IMR-90 (cell line): ENCODE data around the gene DIP2B.

Experiments
- BHLHE40 ChIP-seq: fragments of 150-350 bp; IDR thresholded peaks from 2 replicates; pipeline ENCODE4 v1.6.1; 2016; ENCODE audit warnings: mild to moderate bottlenecking, low read depth, low read length
- CEBPB ChIP-seq: IDR thresholded peaks from 2 replicates; pipeline ENCODE4 v1.6.1; 2012; ENCODE audit warnings: low read depth, low read length, improper control_type of control experiment
- CTCF ChIP-seq: conservative IDR thresholded peaks from 2 replicates; pipeline ENCODE4 v1.5.1; 2012; ENCODE audit warnings: mild to moderate bottlenecking, low read depth, low read length, improper control_type of control experiment
- MAFK ChIP-seq: IDR thresholded peaks from 2 replicates; pipeline ENCODE4 v1.6.1; 2012; ENCODE audit warnings: low read depth, low read length, improper control_type of control experiment
- MAZ ChIP-seq: IDR thresholded peaks from 2 replicates; pipeline ENCODE4 v1.6.1; 2012; ENCODE audit warnings: low read depth, mild to moderate bottlenecking, low read length, improper control_type of control experiment, moderate library complexity, borderline replicate concordance
- MXI1 ChIP-seq: IDR thresholded peaks from 2 replicates; pipeline ENCODE4 v1.6.1; 2012; ENCODE audit warnings: low read depth, mild to moderate bottlenecking, low read length, moderate library complexity, borderline replicate concordance
- POLR2A ChIP-seq: IDR thresholded peaks from 2 replicates; pipeline ENCODE4 v1.6.1; 2012; ENCODE audit warnings: mild to moderate bottlenecking, low read depth, low read length
- RAD21 ChIP-seq: IDR thresholded peaks from 2 replicates; pipeline ENCODE4 v1.6.1; 2012; ENCODE audit warnings: low read length, improper control_type of control experiment
- RCOR1 ChIP-seq: IDR thresholded peaks from 2 replicates; pipeline ENCODE4 v1.6.1; 2012; ENCODE audit warnings: mild to moderate bottlenecking, low read length, improper control_type of control experiment; ENCODE audit not compliant: insufficient replicate concordance
- RFX5 ChIP-seq: IDR thresholded peaks from 2 replicates; pipeline ENCODE4 v1.8.0; 2012; ENCODE audit warnings: low read depth, mild to moderate bottlenecking, low read length, moderate library complexity
- TF ChIP-seq, protein P1 (sequence below): fragments of 150-350 bp; IDR thresholded peaks from 2 replicates; pipeline ENCODE4 v1.6.1; 2017; ENCODE audit warnings: mild to moderate bottlenecking, antibody characterized with exemption, low read length, low read depth
- TF ChIP-seq, protein P2 (sequence below): fragments of 150-350 bp; IDR thresholded peaks from 2 replicates; pipeline ENCODE4 v1.6.1; 2016; ENCODE audit warnings: low read depth, mild to moderate bottlenecking, low read length, moderate library complexity, borderline replicate concordance

DNA sequence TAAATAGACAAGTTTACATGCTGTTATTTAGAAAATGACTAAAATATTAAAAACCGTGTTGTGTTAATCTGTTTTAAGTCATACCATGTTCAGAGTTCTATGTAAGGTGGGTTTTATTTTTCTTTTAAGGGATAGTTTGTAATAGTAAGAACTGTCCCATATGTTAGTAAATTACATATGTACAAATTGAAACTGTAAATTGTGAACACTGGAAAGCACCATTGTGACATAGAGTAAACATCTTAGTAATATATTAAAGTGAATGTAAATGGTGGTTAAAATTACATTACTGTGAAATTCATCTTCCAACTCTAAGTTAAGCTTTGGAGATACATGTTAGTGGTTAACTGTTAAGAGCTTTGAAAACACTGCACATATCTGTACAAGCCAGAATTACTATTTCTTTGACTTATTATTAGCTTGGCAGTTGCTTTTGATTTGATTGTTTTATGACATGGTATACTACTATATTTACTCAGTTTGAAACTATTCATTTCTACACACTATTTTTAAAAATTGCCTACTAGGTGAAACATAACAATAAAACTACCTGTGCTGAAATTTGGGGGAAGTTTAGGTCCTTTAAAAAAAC, 27.4 kb upstream of the DIP2B start:
- no peak for TF ChIP-seq CTCF
- no peak for TF ChIP-seq RCOR1
- no peak for TF ChIP-seq CEBPB
- TF ChIP-seq POLR2A: no peak
- TF ChIP-seq MAFK: no peak
- no peak for TF ChIP-seq RFX5
- TF ChIP-seq, protein P1, sequence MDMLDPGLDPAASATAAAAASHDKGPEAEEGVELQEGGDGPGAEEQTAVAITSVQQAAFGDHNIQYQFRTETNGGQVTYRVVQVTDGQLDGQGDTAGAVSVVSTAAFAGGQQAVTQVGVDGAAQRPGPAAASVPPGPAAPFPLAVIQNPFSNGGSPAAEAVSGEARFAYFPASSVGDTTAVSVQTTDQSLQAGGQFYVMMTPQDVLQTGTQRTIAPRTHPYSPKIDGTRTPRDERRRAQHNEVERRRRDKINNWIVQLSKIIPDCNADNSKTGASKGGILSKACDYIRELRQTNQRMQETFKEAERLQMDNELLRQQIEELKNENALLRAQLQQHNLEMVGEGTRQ: no peak
- TF ChIP-seq MAZ: no peak
- TF ChIP-seq RAD21: no peak
- no peak for TF ChIP-seq BHLHE40
- no peak for TF ChIP-seq MXI1
- TF ChIP-seq, protein P2, sequence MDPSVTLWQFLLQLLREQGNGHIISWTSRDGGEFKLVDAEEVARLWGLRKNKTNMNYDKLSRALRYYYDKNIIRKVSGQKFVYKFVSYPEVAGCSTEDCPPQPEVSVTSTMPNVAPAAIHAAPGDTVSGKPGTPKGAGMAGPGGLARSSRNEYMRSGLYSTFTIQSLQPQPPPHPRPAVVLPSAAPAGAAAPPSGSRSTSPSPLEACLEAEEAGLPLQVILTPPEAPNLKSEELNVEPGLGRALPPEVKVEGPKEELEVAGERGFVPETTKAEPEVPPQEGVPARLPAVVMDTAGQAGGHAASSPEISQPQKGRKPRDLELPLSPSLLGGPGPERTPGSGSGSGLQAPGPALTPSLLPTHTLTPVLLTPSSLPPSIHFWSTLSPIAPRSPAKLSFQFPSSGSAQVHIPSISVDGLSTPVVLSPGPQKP: no peak
